ENCODE data around the gene PRRX2.
"Not testable (repeated sequence)": the region's sequence is repeated elsewhere in the genome, so short reads cannot be mapped to it uniquely, and the experiment has no call there.

Gene PRRX2

DNA sequence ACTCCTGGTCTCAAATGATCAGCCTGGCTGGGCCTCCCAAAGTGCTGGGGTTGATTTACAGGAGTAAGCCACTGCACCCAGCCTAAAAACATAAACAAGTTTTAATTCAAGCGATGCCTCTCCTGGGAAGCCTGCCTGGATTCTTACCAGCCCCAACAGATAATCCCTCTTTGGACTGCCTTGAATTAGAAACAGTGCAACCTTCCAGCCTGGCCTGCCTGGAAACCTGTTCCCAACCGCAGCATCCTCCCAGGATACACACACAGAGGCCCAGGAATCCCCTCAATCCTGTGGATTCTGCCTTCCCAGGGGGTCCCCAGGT is 68.1 kb downstream of the PRRX2 start:
- no peak for DNase-seq (ENCODE audit: low read depth)

DNA sequence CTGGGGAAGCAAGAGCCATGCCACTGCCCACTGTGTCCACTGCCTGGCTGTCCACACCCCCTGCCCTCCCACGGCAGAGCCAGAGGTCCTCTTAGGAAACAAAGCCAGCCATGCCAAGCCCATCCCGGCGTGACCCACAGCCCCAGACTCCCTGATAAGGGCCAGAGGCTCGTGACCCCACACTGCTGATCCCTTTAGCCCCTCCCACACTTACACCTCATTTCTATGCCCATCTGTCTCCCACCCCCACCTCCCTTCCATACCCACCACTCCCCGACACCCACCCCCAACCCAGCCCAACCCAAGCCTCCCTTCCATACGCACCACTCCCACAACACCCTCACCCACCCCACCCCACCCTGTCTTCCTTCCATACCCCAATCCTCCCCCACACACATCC is 70.1 kb downstream of the PRRX2 start:
- DNase-seq (ENCODE audit: low read depth), result no peak

DNA sequence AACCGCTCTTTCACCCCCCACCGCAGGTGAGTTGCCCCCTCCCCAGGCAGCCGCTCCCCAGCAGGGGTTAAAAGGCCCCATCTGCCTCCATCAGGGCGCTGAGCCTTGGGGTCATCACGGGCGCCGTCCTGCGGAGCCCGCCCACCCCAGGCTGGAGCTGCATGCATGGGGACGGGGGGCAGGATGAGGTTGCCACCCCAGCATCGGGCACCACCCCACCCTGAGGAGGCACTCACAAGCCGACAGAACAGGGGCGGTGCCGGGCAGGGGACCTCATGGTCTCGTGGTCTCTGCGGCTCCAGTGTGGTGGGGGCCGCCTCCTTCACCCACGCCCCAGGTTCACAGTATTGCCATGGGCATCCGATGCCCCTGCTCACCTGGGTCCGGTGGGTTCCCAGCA is 70.9 kb downstream of the PRRX2 start:
- DNase-seq (ENCODE audit: low read depth), result no peak

DNA sequence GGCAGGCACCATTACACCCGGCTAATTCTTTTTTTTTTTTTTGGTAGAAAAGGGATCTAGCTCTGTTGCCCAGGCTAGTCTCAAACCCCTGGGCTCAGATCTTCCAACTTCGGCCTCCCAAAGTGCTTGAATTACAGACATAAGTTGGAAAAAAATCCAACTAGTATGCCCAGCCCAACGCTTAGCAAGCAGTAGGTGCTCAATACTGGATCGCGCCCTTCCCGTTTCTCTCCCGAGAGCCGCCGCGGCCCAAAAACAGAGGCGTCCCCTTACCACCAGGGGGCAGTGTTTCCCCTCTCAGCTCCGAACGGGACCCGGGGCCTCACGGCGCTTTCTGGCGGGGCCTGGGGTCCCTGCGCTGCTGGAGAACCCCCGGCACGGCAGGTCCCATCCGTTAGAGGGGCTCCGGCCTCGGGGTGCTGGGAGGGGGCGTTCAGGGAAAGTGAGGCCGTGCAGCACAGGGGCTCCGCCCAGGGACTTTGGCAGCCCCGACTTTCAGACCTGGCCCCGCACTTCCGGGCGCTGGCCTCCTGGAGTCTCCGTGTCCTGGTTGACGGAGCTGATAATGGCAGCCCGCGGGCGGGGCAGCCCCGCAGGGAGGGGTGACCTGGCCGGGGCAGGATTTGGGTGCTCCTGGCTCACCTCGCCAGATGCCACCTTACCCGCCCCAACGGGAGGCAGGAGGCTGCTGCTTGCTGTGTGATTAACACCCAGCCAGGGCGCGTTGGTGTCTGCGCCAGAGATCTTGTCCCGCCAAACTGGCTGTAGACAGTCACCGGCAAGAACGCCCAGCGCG is 72.2 kb downstream of the PRRX2 start:
- no peak for DNase-seq (ENCODE audit: low read depth)

DNA sequence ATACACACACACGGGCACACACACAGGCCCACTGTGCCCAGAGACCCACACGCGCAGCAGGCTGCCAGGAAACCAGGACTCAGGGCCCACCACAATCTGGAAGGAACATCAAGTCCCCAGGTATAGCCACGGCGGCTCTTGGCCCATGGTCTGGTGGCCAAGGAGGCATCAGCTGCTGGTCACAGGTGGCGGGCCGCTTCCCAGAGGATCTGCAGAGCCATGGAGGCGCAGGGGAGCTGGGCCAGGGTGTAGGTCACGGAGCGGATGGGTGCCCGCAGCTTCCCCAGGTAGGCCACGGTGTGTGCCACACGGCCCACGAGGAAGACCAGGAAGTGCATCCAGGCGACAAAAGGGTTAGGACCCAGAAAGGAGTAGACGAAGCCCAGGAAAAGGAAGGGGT is 74.0 kb downstream of the PRRX2 start:
- DNase-seq (ENCODE audit: low read depth), result no peak

DNA sequence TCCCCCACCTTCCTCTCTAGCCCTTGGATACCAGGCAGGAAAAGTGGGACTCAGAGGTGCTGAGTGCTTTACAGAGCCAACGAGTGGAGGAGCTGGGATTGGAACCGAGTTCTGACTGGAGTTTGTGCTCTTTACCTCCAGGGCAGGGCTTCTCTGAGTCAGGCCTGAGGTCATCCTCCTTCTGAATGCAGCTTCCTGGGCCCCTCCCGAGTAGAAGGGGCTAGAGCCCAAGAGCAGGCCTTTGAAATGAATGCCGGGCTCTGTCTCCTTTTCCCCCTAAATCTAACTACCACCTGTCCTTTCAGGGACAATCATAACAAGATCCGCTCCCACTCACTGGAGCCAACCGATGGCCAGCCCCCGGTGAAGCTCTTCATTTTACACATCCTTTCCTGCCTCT is 74.7 kb downstream of the PRRX2 start:
- no peak for DNase-seq (ENCODE audit: low read depth)

DNA sequence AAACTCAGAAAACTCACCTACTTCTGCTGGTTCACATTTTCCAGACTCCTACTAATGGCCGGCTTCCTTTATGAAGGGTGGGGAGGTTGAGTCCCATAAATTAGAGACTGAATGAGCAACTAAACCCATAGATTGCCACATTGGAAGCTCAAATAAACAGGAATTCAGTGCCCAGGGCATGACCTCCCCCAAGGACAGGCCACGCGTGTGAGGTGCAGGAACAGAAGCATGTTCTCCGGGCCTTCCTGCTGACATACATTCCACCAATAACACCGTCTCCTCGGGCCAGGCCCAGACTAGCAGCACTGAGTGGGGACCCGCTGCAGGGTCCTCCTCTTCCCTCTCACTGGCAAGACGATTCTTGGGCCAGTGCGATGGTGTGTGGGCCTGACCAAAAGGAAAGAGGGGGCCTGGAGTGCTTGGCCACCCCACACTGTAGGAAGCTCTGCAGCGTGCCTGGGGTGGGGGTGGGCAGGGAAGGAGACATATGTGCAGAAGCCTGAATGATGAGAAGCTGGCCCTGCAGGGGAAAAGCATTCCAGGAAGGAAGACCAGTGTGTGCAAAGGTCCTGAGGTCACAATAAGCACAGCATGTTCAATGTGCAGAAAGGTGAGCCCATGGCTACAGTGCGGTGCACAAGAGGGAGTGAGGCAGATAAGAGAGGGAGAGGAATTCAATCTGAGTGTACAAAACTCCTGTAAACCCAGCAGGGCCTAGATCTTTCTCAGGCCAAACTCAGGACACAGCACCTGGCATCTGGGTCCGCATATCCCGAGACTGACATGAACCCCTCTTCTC is 75.4 kb downstream of the PRRX2 start:
- DNase-seq (ENCODE audit: low read depth), result no peak

DNA sequence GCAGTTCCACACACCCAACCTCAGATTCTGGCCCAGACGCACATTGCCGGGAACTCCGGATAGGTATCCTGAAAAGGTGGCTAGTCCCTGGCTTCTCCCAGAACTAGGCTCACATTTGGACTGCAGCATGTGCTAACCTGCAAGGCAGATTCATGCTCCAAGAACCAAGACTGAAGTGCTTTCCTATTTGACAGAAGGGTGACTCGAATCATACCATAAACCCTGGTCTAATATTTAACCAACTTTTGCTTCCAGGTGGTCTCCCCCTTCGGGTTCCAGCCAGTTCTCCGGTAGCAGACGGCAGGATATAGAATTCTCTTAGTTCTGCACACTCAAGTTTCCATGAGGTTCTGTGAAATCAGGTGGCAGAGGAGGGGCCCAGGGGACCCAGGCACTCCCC is 79.8 kb downstream of the PRRX2 start:
- DNase-seq (ENCODE audit: low read depth), result no peak

DNA sequence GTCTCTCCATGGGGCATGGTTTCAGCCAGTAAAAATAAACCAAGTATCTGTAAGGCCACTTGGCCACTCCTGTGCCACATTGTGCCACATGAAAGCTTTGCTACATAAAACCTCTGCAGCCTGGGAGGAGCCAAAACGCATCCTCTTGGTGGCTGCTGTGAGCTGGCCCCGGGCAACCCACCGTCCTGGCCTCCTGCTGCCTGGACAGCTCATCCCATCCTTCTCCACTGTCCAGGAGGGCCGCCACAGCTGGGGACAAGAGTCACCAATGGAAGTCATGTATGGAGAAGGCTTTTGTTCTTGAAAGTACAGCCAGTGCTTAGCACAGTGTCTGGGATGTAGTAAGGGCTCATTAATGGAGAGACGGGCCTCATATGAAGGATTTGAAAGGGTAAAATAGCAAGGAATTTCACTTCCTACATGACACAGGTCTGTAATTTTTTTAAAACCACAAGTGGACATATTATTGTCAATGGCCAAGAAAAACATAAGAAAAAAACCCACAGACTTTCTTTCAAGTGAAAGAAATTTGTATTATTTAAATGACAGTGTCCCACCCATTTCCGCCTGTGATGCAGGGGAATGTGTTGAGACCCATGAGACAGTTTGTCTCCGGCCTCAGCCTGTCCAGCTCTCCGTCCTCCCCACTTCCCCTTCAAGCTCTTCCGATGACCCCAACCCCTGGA is 80.8 kb downstream of the PRRX2 start:
- no peak for DNase-seq (ENCODE audit: low read depth)

DNA sequence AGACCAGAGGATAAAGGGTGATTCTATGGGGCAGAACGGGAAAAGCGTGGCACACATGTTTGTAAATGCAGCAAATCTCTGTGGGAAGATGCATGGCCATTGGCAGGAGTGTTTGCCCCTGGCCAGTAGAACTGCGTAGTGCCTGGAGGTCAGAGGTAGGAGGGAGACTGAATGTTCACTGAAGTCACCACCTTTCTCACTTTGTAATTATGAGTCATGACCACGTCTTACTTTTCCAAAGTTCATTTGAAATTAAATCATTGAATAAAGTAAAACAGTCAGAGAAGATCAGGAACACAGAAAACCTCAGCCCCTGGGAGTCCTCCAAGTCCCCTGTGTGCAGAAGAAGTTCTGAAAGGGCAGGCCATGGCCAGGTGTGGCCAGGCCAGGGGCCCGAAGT is 82.8 kb downstream of the PRRX2 start:
- no peak for DNase-seq (ENCODE audit: low read depth)

DNA sequence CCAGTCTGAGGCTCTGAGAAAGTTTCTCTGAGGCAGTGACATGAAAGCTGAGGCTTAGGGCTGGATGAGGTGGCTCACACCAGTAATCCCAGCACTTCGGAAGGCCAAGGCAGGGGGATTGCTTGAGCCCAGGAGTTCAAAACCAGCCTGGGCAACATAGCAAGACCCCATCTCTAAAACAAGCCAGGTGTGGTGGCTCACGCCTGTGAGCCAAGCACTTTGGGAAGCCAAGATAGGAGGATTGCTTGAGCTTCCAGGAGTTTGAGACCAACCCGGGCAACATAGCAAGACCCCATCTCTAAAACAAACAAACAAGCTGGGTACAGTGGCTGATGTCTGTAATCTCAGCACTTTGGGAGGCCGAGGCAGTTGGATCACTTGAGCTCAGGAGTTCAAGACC is 83.6 kb downstream of the PRRX2 start:
- not testable (repeated sequence) for DNase-seq (ENCODE audit: low read depth)

DNA sequence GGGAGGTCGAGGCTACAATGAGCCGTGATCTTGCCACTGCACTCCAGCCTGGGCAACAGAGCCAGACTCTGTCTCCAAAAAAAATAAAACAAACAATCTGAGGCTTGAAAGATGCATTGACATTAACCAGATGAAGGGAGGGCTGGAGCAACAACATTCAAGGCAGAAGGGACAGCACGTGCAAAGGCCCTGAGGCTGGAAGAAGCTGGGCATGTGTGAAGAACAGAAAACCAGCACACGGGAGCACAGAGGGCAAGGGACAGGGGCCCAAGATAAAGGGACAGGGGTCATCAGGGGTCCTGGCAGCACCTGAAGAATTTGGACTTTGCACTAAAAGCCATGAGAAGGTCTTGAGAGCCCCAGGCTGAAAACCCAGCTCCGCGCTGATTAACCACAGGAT is 84.1 kb downstream of the PRRX2 start:
- no peak for DNase-seq (ENCODE audit: low read depth)

DNA sequence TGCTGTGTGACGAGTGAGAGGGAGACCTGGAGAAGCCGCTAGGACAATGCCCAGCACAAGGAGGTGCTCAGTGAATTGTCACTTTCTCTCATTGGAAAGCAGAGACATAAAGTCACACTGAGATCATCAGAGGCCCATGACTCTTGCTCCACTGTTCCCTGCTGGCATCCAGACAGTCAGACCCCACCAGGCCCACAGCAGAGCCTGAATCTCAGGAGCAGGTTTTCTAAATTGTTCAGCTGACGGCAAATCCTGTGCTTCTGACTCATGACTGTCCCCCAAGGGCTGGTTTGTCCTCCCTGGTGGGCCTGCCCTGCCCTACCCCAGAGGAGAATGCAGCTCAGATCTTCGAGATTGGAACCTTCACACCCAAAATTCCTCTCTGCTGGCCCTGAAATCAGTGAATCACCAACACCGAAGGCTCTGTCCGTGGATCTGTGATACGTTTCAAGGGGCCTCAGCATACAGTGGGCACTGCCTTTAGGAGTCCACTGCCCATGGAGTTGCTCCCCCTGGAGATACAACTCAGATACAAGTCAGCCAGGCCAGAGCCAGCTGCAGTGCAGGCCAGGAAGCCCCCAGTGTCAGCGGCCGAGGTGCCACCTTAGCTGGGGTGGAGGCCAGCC is 84.7 kb downstream of the PRRX2 start:
- DNase-seq (ENCODE audit: low read depth), result peak; percentile 60

DNA sequence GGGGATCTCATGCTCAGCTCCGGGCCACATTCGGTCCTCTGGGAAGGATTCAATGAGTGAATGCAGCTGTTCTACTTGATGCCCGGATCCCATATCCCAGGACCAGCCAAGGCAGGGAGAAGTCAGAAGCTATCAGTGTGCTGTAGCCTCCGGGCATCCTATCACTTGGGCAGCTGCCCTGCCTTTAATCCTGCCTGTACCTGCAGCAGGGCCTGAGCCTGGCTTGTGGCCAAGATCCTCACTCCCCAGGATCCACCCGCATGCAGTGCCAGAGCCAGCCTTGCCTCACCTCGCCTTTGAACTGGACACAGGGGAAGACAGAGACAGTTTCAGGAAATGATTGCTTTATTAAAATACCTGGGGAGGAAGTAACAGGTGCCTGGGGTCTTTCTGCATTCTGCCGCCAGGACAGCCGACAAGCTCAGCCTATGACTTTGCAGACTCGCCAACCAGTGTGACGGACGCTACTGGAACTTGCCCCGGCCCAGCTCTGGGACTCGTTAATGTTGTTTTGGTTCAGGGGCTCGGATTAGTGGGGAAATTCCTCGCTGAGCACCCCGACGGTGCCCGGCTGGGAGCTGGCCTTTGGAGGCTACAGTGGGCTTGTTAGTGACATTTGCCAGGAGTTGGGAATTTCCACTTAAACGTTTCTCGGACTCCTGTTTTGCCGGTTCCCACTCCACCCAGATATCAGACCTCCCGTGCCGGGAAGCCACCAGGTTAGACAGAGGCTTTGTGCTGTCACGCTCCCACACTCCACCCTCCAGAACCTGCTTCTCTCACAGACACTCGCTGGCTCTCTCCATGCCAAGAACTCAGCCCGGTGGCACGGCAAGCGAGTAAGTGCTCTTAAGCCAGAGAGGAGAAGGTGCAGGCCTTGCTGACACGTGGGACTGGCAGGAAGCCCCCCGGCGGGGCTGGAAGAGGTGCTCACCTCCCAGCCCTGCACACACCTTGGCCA is 86.7 kb downstream of the PRRX2 start:
- DNase-seq (ENCODE audit: low read depth), result no peak

DNA sequence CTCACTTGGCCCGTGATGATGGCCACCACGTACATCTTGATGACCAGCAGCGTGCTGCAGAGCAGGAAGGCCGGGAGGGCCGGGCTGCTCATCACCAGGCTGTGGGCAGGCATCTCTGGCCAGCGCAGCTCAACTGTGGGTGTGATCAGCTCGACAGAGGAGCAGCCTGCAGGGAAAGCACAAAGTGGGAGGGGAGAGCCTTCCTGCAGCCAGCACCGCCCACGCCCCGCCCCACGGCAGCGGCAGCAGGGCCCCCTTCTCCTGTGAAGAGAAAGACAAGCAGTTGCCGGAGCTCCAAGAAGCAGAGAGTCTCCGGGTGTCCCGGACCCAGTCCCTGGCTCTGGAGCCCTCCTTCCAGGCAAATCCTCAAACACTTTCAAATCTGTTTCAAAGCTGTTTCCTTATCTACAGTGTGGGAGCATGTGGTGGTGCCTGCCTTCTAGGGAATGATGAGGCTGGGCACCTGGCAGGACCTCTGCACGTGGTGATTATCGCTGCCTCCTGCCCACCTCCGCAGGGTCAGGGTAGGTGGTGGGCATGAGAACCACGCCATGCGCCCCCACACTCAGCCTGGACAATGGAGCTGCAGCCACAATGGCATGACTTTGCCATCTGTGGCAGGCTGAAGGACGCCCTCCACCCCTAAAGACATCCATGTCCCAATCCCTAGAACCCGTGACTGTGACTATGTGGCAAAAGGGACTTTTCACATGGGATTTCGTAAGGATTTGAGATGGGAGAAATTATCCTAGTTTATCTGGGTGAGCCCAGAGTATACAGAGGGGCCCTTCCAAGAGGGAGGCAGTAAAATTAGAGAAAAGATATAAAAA is 87.7 kb downstream of the PRRX2 start, which contains the start of gene PTGES:
Gene PTGES, minus strand, starts transcription at position 143 of the 830 bp plus-strand sequence. Its CDS starts 30 bp downstream, at position 113.
- DNase-seq (ENCODE audit: low read depth), result no peak

DNA sequence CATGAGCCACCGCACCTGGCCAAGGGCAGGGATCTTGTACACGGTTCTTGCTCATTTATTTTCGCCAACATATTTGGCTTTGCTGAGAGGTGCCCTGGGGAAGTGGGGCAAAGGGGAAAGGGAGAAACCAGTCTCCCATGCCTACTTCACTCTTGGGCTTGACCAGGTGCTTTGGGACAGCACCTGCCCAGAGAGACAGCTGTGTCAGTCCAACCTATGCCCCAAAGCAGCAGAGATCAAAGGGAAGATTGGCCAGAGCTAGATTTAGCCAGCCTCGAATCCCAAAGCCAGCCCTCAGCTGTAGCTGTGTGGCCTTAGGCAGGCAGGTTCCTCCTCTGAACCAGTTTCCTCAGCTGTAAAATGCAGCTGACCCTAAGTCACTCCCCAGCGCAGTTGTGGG is 89.7 kb downstream of the PRRX2 start:
- DNase-seq (ENCODE audit: low read depth), result no peak

DNA sequence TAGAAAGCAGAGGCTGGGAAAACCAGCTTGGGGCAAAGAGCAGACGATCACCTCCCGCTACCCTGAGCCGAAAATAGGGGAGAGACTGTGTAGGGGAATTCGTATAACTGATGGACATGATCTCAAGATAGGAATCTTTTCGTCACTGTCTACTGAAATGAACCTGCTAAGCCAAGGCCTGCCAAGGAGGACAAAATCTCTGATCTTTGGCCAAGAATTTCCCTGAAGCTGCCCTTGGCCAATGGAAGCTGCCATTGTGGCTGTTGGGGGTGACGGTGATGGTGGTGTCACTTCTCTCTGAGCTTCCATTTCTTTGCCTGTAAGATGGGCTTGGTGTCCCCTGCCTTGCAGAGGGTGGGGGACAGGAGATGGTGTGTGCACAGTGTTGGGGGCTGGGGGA is 90.7 kb downstream of the PRRX2 start:
- DNase-seq (ENCODE audit: low read depth), result no peak

DNA sequence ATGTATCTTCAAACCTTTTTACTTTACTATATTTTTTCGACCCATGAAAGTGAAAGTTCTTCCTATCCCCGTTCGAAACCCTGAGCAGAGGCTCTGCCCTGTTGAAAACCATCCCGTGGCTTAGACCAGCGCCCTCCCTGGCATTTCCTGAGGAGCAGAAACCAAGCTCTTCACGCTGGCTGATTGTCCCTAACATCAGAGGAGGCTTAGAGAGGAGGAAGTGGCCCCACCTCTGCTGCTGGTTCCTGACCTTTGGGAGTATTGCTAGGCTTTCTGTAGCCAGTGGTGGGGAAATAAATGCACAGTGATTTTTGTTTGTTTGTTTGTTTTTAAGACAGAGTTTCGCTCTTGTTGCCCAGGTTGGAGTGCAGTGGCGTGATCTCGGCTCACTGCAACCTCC is 91.6 kb downstream of the PRRX2 start:
- DNase-seq (ENCODE audit: low read depth), result no peak

DNA sequence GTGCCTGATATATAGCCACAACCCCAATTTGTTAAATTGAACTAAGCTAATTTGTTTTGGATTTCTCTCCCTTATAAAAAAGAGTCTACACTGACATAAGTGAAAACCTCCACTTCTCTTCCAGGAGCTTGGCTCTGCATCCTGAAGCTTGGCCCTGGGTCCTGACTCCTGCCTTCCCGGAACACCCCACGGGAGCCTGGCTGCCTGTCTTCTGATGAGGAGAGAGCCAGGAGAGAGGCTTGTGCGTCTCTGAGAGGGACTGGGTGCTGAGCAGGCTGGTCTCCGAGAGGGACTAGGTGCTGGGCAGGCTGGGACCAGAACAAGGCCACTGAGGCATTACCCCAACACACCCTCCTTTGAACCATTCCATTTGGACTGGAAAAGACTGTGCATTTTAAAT is 93.9 kb downstream of the PRRX2 start:
- DNase-seq (ENCODE audit: low read depth), result no peak

DNA sequence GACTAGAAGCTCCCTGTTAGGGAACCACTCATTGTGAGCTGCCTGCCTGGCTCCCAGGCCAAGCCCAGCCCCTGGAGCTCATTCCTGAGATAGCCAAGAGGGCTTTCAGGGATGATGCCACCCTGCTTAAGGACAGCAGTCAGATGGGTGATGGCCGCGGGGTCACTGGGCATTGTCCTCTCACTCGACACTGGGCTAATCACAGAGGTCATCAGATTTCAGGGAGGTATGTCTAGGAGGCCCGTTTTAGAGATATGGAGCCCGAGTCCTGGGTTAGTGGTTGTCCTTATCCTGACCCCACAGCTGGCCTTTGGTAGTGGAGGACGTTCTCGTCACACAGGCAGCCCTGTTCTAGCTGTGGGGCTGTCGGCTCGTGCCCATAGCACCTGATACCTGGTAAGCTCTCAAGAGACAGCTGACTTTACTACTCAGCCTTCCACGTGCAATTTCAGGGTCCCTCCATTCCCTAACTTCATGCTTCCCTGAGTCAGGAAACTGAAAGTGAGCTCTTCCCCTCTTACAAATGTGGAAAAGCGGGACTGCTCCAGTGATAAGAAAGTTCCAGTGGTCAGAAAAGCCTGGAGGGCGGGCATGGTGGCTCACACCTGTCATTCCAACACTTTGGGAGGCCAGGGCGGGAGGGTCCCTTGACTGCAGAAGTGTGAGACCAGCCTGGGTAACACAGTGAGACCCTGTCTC is 94.5 kb downstream of the PRRX2 start:
- DNase-seq (ENCODE audit: low read depth), result no peak

All from HS-27A (cell line).